Upper lobe of left lung (tissue), 4 donors: ENCODE data around the gene GKN1.

Experiments used
- CTCF ChIP-seq, 6 experiments: fragments of 450-650 bp in 4 of 6; fragments of 200-600 bp in 2 of 6; sonication (generic) in 2 of 6; IDR thresholded peaks; one replicate each; pipeline ENCODE4 v1.5.1; 2016 to 2019; ENCODE audit warnings: antibody characterized with exemption in 6 of 6
- EP300 ChIP-seq, 4 donors: sonication (generic); formaldehyde crosslinking; IDR thresholded peaks; one replicate each; pipeline ENCODE4 v1.5.1; 2017; ENCODE audit warnings: antibody characterized with exemption in 4 of 4, control low read depth in 2 of 4
- POLR2A ChIP-seq, 4 donors: fragments of 450-650 bp; IDR thresholded peaks; one replicate each; pipeline ENCODE4 v1.5.1; 2016 to 2017; ENCODE audit warnings: antibody characterized with exemption in 4 of 4, mild to moderate bottlenecking in 2 of 4
- POLR2AphosphoS5 ChIP-seq, 2 donors: sonication (generic); formaldehyde crosslinking; IDR thresholded peaks; one replicate each; pipeline ENCODE4 v1.5.1; 2017; ENCODE audit warnings: antibody characterized with exemption in 2 of 2

DNA sequence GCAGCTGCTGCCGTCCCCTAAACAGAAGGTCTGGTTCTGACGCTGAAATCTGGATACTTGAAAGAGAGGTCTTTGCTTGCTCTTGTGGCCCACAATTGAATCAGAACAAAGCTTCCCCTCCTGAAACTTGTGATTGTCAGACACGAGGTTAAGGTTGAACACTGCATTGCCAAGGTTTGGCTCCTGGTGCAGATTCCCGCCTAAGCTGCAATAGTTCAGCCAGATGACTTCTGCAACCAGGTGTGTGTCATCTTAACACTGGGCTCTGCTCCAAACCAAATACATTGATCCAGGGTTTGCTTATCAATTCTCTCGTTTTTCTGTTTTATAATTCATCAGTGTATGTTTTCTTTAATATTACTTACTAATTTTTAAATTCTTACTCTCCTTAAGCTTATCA lies 14.6 kb downstream of the GKN1 start:
- TF ChIP-seq CTCF (IDR thresholded peaks at IDR 0.05) (no peak), POLR2A (IDR thresholded peaks at IDR 0.05) (no peak), EP300 (IDR thresholded peaks at IDR 0.05) (no peak), POLR2AphosphoS5 (IDR thresholded peaks at IDR 0.05) (no peak)
